ENCODE measurements around the gene NUP98. TPM values are rescaled to one million over a fixed set of nuclear protein-coding genes. Genes with fewer than 3 reads are reported as not detected.

The NUP98 gene
- 75.8 and 77.4 TPM in 2 replicates for polyA plus RNA-seq (2013)

- peak within 1 kb of the TSS; percentile 85 for H3K18ac ChIP-seq (ENCODE audit: low read length)
- H3K4me3 ChIP-seq (ENCODE audit: low read depth, low read length) = peak within 1 kb of the TSS; percentile 95
- H3K4ac ChIP-seq (ENCODE audit: low read depth, low read length) = peak within 1 kb of the TSS; percentile 99
- peaks cover 15 to 16% of the 10 kb centered on the region in 2 experiments for H3K36me3 ChIP-seq (ENCODE audit: control insufficient read depth in 1 of 2, insufficient read depth in 2 of 2, low read length in 2 of 2)
- H2AK5ac ChIP-seq (ENCODE audit: low read length) = peak within 1 kb of the TSS; percentile 81
- peak within 1 kb of the TSS; percentile 65 for H2BK120ac ChIP-seq (ENCODE audit: insufficient read depth, low read length, poor library complexity)
- peak within 1 kb of the TSS; percentile 84 for H2AFZ ChIP-seq (ENCODE audit: insufficient read depth, low read length, poor library complexity)
- peak within 1 kb of the TSS; percentile 98 for H3K9ac ChIP-seq (ENCODE audit: low read length)
- H3K27ac ChIP-seq (ENCODE audit: low read depth, low read length) = peak within 1 kb of the TSS; percentile 86
- H4K8ac ChIP-seq (ENCODE audit: low read depth, low read length) = peak within 1 kb of the TSS; percentile 88
- peak within 1 kb of the TSS; percentile 83 for H4K91ac ChIP-seq (ENCODE audit: low read depth, low read length)
- H2BK12ac ChIP-seq (ENCODE audit: low read length) = peak within 1 kb of the TSS; percentile 34
- H3K14ac ChIP-seq (ENCODE audit: low read length) = peak within 1 kb of the TSS; percentile 84
- DNase-seq = peak; percentile 100
- H3K9me3 ChIP-seq (ENCODE audit: insufficient read depth, low read depth, low read length) = no peaks in the 10 kb centered on the region
- WGBS (ENCODE audit: extremely low coverage, insufficient coverage, insufficient read length) = no CpG with 5 or more reads among the region's 86 CpGs
- no peak within 1 kb of the TSS for H3K23ac ChIP-seq (ENCODE audit: low read length)
- H3K79me1 ChIP-seq (ENCODE audit: low read length) = peaks cover 10% of the 10 kb centered on the region
- peaks cover 0 to 2% of the 10 kb centered on the region in 2 experiments for H3K4me1 ChIP-seq (ENCODE audit: control insufficient read depth in 1 of 2, insufficient read depth in 2 of 2, low read length in 2 of 2)
- peak within 1 kb of the TSS; percentile 62 for H3K4me2 ChIP-seq (ENCODE audit: low read length)
- no peaks in the 10 kb centered on the region for H3K27me3 ChIP-seq (ENCODE audit: insufficient read depth, low read length)
- peak within 1 kb of the TSS; percentile 75 for H2BK5ac ChIP-seq (ENCODE audit: low read depth, low read length, poor library complexity)
- H3K79me2 ChIP-seq (ENCODE audit: control insufficient read depth, insufficient read depth, low read length, poor library complexity) = peaks cover 14% of the 10 kb centered on the region
- peak within 1 kb of the TSS; percentile 82 for H4K12ac ChIP-seq (ENCODE audit: low read depth, low read length)
Observed at GRCh38 chr11:3797329-3798090, at the start of gene NUP98. TSS of gene NUP98 (minus strand) at chr11:3797554. CDS start at chr11:3782117, 15,437 bp downstream.

GRCh38 chr11:3845670-3846069 lies 48.3 kb upstream of the NUP98 start:
- H3K79me1 ChIP-seq (ENCODE audit: low read length) = peaks cover 5% of the 10 kb centered on the region
- H3K4me1 ChIP-seq (ENCODE audit: control insufficient read depth in 1 of 2, insufficient read depth in 2 of 2, low read length in 2 of 2) = no peaks in the 10 kb centered on the region
- no peak overlapping the region for H2AFZ ChIP-seq (ENCODE audit: insufficient read depth, low read length, poor library complexity)
- no peak overlapping the region for H4K91ac ChIP-seq (ENCODE audit: low read depth, low read length)
- no peaks in the 10 kb centered on the region for H3K27me3 ChIP-seq (ENCODE audit: insufficient read depth, low read length)
- no peak overlapping the region for H3K4ac ChIP-seq (ENCODE audit: low read depth, low read length)
- no CpG with 5 or more reads among the region's 3 CpGs for WGBS (ENCODE audit: extremely low coverage, insufficient coverage, insufficient read length)
- H2BK120ac ChIP-seq (ENCODE audit: insufficient read depth, low read length, poor library complexity) = no peak overlapping the region
- DNase-seq = no peak
- no peaks in the 10 kb centered on the region for H3K9me3 ChIP-seq (ENCODE audit: insufficient read depth, low read depth, low read length)
- H3K14ac ChIP-seq (ENCODE audit: low read length) = no peak overlapping the region
- no peak overlapping the region for H3K18ac ChIP-seq (ENCODE audit: low read length)
- no peak overlapping the region for H2BK5ac ChIP-seq (ENCODE audit: low read depth, low read length, poor library complexity)
- H4K12ac ChIP-seq (ENCODE audit: low read depth, low read length) = no peak overlapping the region
- no peak overlapping the region for H3K27ac ChIP-seq (ENCODE audit: low read depth, low read length)
- H3K79me2 ChIP-seq (ENCODE audit: control insufficient read depth, insufficient read depth, low read length, poor library complexity) = peaks cover 2% of the 10 kb centered on the region
- no peak overlapping the region for H2AK5ac ChIP-seq (ENCODE audit: low read length)
- no peak overlapping the region for H3K9ac ChIP-seq (ENCODE audit: low read length)
- H4K8ac ChIP-seq (ENCODE audit: low read depth, low read length) = no peak overlapping the region
- no peak overlapping the region for H3K4me2 ChIP-seq (ENCODE audit: low read length)
- no peaks in the 10 kb centered on the region for H3K36me3 ChIP-seq (ENCODE audit: control insufficient read depth in 1 of 2, insufficient read depth in 2 of 2, low read length in 2 of 2)
- H3K4me3 ChIP-seq (ENCODE audit: low read depth, low read length) = no peak overlapping the region
- H3K23ac ChIP-seq (ENCODE audit: low read length) = no peak overlapping the region
- no peak overlapping the region for H2BK12ac ChIP-seq (ENCODE audit: low read length)

GRCh38 chr11:3845246-3845645 lies 47.9 kb upstream of the NUP98 start:
- Histone ChIP-seq H2BK5ac (ENCODE audit: low read depth, low read length, poor library complexity) (no peak overlapping the region), H3K9me3 (ENCODE audit: insufficient read depth, low read depth, low read length) (no peaks in the 10 kb centered on the region), H3K36me3 (ENCODE audit: control insufficient read depth in 1 of 2, insufficient read depth in 2 of 2, low read length in 2 of 2) (no peaks in the 10 kb centered on the region), H3K9ac (ENCODE audit: low read length) (no peak overlapping the region), H2AFZ (ENCODE audit: insufficient read depth, low read length, poor library complexity) (no peak overlapping the region), H3K4me2 (ENCODE audit: low read length) (no peak overlapping the region), H3K27me3 (ENCODE audit: insufficient read depth, low read length) (no peaks in the 10 kb centered on the region), H3K4me1 (ENCODE audit: control insufficient read depth in 1 of 2, insufficient read depth in 2 of 2, low read length in 2 of 2) (no peaks in the 10 kb centered on the region), H2BK12ac (ENCODE audit: low read length) (no peak overlapping the region), H4K91ac (ENCODE audit: low read depth, low read length) (no peak overlapping the region), H3K79me2 (ENCODE audit: control insufficient read depth, insufficient read depth, low read length, poor library complexity) (peaks cover 7% of the 10 kb centered on the region), H4K8ac (ENCODE audit: low read depth, low read length) (no peak overlapping the region), H3K79me1 (ENCODE audit: low read length) (peaks cover 9% of the 10 kb centered on the region), H2BK120ac (ENCODE audit: insufficient read depth, low read length, poor library complexity) (no peak overlapping the region), H3K27ac (ENCODE audit: low read depth, low read length) (no peak overlapping the region), H3K4ac (ENCODE audit: low read depth, low read length) (no peak overlapping the region), H3K23ac (ENCODE audit: low read length) (no peak overlapping the region), H4K12ac (ENCODE audit: low read depth, low read length) (no peak overlapping the region), H3K18ac (ENCODE audit: low read length) (no peak overlapping the region), H3K14ac (ENCODE audit: low read length) (no peak overlapping the region), H2AK5ac (ENCODE audit: low read length) (no peak overlapping the region), H3K4me3 (ENCODE audit: low read depth, low read length) (no peak overlapping the region)
- WGBS (ENCODE audit: extremely low coverage, insufficient coverage, insufficient read length) = no CpG with 5 or more reads among the region's 1 CpG
- no peak for DNase-seq

GRCh38 chr11:3843326-3843725 lies 46.0 kb upstream of the NUP98 start:
- no peak overlapping the region for H3K23ac ChIP-seq (ENCODE audit: low read length)
- no peak overlapping the region for H2BK120ac ChIP-seq (ENCODE audit: insufficient read depth, low read length, poor library complexity)
- no CpG with 5 or more reads among the region's 3 CpGs for WGBS (ENCODE audit: extremely low coverage, insufficient coverage, insufficient read length)
- H3K14ac ChIP-seq (ENCODE audit: low read length) = no peak overlapping the region
- H3K4ac ChIP-seq (ENCODE audit: low read depth, low read length) = no peak overlapping the region
- DNase-seq = no peak
- no peak overlapping the region for H2AK5ac ChIP-seq (ENCODE audit: low read length)
- no peak overlapping the region for H4K12ac ChIP-seq (ENCODE audit: low read depth, low read length)
- H2AFZ ChIP-seq (ENCODE audit: insufficient read depth, low read length, poor library complexity) = no peak overlapping the region
- no peaks in the 10 kb centered on the region for H3K9me3 ChIP-seq (ENCODE audit: insufficient read depth, low read depth, low read length)
- no peaks in the 10 kb centered on the region for H3K27me3 ChIP-seq (ENCODE audit: insufficient read depth, low read length)
- H3K27ac ChIP-seq (ENCODE audit: low read depth, low read length) = no peak overlapping the region
- H3K79me1 ChIP-seq (ENCODE audit: low read length) = peaks cover 9% of the 10 kb centered on the region
- no peak overlapping the region for H2BK5ac ChIP-seq (ENCODE audit: low read depth, low read length, poor library complexity)
- no peak overlapping the region for H3K9ac ChIP-seq (ENCODE audit: low read length)
- H3K4me3 ChIP-seq (ENCODE audit: low read depth, low read length) = no peak overlapping the region
- peaks cover 8% of the 10 kb centered on the region for H3K79me2 ChIP-seq (ENCODE audit: control insufficient read depth, insufficient read depth, low read length, poor library complexity)
- no peak overlapping the region for H4K8ac ChIP-seq (ENCODE audit: low read depth, low read length)
- no peak overlapping the region for H3K18ac ChIP-seq (ENCODE audit: low read length)
- H3K4me1 ChIP-seq (ENCODE audit: control insufficient read depth in 1 of 2, insufficient read depth in 2 of 2, low read length in 2 of 2) = peaks cover 4 to 9% of the 10 kb centered on the region in 2 experiments
- H2BK12ac ChIP-seq (ENCODE audit: low read length) = no peak overlapping the region
- no peaks in the 10 kb centered on the region for H3K36me3 ChIP-seq (ENCODE audit: control insufficient read depth in 1 of 2, insufficient read depth in 2 of 2, low read length in 2 of 2)
- H4K91ac ChIP-seq (ENCODE audit: low read depth, low read length) = no peak overlapping the region
- no peak overlapping the region for H3K4me2 ChIP-seq (ENCODE audit: low read length)
